Vagina (tissue), 2 donors: ENCODE data around the gene HERC2.
"Not testable (repeated sequence)": the region's sequence is repeated elsewhere in the genome, so short reads cannot be mapped to it uniquely, and the experiment has no call there.

ENCODE experiments used
- CTCF ChIP-seq, 3 experiments: fragments of 450-650 bp in 2 of 3; fragments of 200-600 bp in 1 of 3; sonication (generic) in 1 of 3; IDR thresholded peaks; one replicate each; pipeline ENCODE4 v1.5.1; 2017 to 2019; ENCODE audit warnings: antibody characterized with exemption in 3 of 3, mild to moderate bottlenecking in 2 of 3, moderate library complexity in 2 of 3
- POLR2A ChIP-seq, 2 donors: fragments of 450-650 bp; IDR thresholded peaks; one replicate each; pipeline ENCODE4 v1.6.1; 2017; ENCODE audit warnings: antibody characterized with exemption in 2 of 2, mild to moderate bottlenecking in 2 of 2, moderate library complexity in 2 of 2

DNA sequence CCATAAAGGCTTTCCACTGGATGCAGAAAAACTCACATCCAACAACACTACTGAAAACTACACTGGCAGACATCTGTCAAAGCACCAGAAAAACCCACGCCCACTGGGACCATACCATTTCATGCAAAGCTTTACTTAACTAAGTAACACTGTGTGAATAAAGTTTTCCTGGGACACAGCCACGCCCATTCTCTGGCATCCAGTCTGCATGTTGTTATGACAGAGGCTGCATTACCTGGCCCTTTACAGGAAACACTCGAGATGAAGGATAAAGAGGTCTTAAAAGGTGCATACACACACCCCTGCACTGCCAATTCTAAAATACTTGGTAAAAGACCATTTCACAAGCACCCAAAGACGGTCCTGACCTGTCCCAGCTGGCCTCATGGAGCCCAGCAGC lies 176.6 kb downstream of the HERC2 start:
- TF ChIP-seq CTCF, POLR2A (IDR thresholded peaks at IDR 0.05): not testable (repeated sequence)
